HG02970 (cell line): Measurements from ENCODE around the gene PPP2R3B.
"Not testable (repeated sequence)": the region's sequence is repeated elsewhere in the genome, so short reads cannot be mapped to it uniquely, and the experiment has no call there.

Experiments
- ATAC-seq: cut with Tn5 transposase; IDR thresholded peaks from one replicate; pipeline ENCODE4 v1.9.1; 2021; ENCODE audit warnings: mild to moderate bottlenecking, moderate library complexity, moderate number of reproducible peaks; ENCODE audit not compliant: unreplicated experiment, low FRiP score

The PPP2R3B gene, protein sequence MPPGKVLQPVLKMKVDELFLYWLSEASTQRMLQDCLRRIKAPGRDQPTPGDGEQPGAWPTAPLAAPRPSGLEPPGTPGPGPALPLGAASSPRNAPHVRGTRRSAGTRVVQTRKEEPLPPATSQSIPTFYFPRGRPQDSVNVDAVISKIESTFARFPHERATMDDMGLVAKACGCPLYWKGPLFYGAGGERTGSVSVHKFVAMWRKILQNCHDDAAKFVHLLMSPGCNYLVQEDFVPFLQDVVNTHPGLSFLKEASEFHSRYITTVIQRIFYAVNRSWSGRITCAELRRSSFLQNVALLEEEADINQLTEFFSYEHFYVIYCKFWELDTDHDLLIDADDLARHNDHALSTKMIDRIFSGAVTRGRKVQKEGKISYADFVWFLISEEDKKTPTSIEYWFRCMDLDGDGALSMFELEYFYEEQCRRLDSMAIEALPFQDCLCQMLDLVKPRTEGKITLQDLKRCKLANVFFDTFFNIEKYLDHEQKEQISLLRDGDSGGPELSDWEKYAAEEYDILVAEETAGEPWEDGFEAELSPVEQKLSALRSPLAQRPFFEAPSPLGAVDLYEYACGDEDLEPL

GRCh38 chrX:386768-387575 lies at the start of gene PPP2R3B:
PPP2R3B (minus strand) TSS chrX:386907; CDS start chrX:386691, 216 bp downstream.
- ATAC-seq, result peak; percentile 98

GRCh38 chrX:435536-436122 lies 48.9 kb upstream of the PPP2R3B start:
- ATAC-seq, result no peak

DNA sequence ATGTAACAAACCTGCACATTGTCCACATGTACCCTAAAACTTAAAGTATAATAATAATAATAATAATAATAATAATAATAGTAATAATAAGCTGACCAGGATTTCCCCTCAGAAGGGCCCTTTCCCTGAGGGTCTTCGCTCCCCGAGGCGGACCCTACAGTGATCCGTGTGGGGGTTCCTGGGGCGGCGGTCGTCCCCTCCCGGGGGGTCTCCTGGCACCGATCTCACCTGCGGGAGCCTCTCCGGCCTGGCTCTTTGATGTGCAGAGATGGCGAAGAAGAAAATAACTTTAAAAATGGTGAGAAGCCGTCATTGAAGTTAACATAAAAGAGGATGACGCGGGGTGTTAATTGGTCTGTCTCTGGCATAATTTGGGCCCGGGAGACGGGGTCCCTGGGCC lies 48.2 kb upstream of the PPP2R3B start:
- no peak for ATAC-seq

GRCh38 chrX:433771-434170 lies 47.1 kb upstream of the PPP2R3B start:
- ATAC-seq, result no peak

DNA sequence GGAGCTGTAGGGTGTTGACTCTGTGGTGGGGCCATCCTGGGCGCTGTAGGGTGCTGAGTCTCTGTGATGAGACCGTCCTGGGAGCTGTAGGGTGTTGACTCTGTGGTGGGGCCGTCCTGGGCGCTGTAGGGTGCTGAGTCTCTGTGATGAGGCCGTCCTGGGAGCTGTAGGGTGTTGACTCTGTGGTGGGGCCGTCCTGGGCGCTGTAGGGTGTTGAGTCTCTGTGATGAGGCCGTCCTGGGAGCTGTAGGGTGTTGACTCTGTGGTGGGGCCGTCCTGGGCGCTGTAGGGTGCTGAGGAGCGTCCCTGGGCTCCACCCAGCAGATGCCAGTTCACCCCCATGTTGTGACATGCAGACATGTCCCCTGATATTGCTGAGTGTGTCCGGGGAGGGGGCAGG lies 46.0 kb upstream of the PPP2R3B start:
- not testable (repeated sequence) for ATAC-seq

GRCh38 chrX:431492-432111 lies 44.9 kb upstream of the PPP2R3B start:
- ATAC-seq, result no peak

GRCh38 chrX:431056-431455 lies 44.3 kb upstream of the PPP2R3B start:
- no peak for ATAC-seq

- ATAC-seq, result no peak
These were observed 42.6 kb upstream of the PPP2R3B start for GRCh38 chrX:429266-429825.

DNA sequence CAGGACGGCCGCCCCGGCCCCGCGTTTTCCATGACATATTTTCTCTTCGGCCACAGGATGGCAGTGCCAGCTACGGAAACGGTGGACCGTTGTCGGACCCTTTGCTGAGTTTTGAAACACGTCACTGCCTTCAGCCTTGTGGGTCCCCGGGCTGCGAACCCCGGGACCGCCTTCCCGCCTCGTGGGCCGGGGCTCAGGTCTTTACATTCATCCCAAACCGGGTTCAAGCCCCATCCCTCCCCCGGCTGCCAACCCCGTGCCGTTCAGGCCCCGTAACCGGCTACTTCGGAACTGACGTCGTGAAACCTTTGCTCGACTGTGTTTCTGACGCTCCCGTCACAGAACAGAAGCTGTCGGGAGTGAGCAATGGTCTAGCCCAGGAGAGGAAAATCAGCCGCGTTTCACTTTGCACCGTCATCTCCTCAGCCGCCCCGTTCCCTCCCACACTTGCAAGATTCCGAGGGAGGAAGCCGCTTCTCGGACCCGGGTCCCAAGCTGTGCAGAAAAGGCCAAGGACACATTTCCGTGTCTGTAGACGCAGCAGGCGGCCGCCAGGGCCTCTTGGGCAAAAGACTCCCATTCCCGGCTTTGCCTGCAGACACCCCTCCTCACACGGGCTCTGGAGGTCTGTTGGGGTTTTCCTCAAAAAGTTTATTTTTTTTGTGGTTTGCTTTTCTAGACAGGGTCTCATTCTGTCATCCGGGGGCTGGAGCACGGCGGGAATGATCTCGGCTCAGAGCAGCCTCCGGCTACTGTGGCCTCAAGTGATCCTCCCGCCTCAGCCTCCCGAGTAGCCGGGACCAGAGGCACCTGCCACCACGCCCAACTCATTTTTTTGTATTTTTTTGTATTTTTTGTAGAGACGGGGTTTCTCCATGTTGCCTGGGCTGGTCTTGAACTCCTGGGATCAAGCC lies 41.4 kb upstream of the PPP2R3B start:
- ATAC-seq, result no peak

GRCh38 chrX:426881-427280 lies 40.2 kb upstream of the PPP2R3B start:
- ATAC-seq, result no peak

DNA sequence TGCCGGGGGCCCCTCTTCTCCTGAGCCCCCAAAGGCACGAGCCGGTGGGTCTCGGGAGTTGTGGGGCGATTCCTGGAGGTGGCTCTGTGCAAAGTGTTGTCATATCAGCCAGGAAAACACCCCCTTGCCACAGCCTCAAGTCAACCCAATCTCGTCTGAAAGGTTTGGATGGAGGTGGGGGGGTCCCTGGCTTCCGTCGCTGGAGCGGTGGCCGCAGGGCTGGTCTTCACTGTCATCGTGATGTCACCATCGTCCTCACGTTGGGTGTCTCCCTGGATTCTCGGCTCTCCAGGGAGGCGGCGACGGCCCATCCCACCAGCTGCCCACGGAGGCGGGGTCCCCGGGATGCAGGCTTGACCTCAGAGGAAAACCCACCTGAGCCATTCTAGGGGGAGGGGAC lies 38.3 kb upstream of the PPP2R3B start:
- no peak for ATAC-seq

- ATAC-seq, result no peak
These were observed 35.1 kb upstream of the PPP2R3B start for GRCh38 chrX:421646-422391.

DNA sequence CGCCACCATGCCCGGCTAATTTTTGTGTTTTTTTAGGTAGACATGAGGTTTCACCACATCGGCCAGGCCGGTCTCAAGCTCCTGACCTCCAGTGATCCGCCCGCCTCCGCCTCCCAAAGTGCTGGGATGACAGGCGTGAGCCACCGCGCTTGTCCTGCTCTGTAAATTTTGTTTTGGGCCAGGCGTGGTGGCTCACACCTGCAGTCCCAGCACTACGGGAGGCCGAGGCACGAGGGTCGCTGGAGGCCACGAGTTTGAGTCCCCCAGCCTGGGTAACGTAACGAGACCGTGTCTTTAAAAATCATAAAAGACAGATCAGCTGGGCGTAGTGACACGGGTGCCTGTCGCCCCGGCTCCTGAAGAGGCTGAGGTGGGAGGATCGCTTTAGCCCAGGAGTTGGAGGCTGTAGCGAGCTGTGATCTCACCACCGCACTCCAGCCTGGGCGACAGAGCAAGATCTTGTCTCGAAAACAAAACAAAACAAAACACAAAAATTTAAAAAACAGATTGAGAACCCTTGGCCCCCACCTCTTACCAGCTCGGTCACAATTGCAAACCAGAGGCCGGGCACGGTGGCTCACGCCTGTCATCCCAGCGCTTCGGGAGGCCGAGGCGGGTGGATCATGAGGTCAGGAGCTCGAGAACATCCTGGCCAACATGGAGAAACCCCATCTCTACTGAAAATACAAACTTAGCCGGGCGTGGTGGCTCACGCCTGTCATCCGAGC lies 34.0 kb upstream of the PPP2R3B start:
- no peak for ATAC-seq

DNA sequence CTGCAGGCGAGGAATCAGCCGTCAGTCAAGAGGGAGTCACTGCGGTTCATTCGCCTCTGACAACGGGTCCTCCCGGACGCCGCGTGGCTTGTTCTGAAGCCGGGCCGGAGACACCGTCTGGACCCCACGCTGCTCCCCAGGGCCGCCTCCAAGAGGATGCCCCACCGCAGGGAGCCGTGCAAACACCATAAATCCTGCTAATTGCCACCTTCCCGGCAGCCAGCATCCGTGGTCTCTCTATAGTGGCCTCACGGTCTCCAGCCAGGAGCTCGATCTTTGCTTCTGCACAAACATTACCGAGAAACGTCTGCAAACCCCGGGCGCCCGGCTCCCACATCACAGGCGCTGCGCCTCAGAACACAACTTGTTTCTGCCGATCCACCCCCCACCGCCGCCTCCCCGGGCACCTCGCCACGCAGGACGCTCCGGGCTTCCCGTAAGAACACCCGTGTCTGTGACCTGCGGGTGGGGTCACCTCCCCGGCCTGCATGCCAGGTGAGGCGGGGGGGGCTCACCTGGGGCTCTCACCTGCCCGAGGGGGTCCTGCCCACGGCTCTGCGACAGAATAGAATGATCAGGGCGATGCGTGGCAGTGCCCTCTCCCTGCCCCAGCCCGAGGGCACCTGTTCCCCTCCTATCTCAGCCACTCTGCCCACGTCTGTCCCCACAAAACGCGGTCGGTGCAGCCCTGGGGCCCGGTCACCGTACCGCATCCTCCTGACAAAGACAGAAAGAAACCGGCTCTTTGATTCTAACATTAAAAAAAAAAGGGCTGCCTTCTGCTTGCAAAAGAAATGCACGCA lies 32.4 kb upstream of the PPP2R3B start:
- ATAC-seq, result no peak

- ATAC-seq, result not testable (repeated sequence)
These were observed 28.8 kb upstream of the PPP2R3B start for GRCh38 chrX:415498-415897.

- ATAC-seq, result no peak
These were observed 26.9 kb upstream of the PPP2R3B start for GRCh38 chrX:413322-414201.
